ENCODE data around the gene A3GALT2. TPM values are rescaled to one million over a fixed set of nuclear protein-coding genes. Genes with fewer than 3 reads are reported as not detected.

Gene A3GALT2
- total and polyA plus RNA-seq, 2 donors (not counting 1 experiment from before 2014, with no cell fraction given) = not detected

DNA sequence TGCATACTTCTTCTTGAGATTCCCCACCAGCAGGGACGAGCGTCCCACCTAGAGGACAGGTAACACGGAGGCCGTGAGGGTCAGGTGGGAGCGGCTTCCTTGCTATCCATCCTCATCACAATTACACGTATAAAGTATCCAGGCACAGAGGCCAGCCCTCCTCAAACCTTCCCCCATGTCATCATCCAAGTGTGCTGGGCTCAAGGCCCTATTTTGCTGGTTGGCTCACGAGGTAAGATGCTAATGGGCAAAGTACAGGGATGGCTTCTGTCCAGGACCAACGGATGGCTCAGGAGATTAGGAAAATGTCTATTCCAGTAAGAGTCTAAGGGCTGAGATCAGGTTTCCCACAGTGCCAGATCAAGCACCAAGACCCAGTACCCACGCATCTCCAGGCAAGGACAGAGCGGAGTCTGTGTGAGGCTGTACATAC is 11.5 kb upstream of the A3GALT2 start:
- H3K27me3 Mint-ChIP-seq = no peaks in the 10 kb centered on the region
- H3K9me3 Mint-ChIP-seq (ENCODE audit: insufficient read depth) = no peaks in the 10 kb centered on the region
- H3K36me3 ChIP-seq (replicated peaks in 1 of 2; ENCODE audit: control extremely low read depth in 1 of 2, control insufficient read depth in 1 of 2, extremely low read depth in 1 of 2, insufficient read depth in 2 of 2, low read length in 1 of 2) = peaks cover 6 to 67% of the 10 kb centered on the region in 2 experiments
- DNase-seq = no peak
- no peak overlapping the region for H3K27ac ChIP-seq (ENCODE audit: low read length in 2 of 2)
- H3K27me3 ChIP-seq (replicated peaks in 1 of 4; ENCODE audit: control extremely low read depth in 1 of 4, control insufficient read depth in 3 of 4, insufficient read depth in 4 of 4, low read length in 3 of 4) = no peaks in the 10 kb centered on the region
- H3K79me2 ChIP-seq (ENCODE audit: control insufficient read depth, insufficient read depth, low read length) = peaks cover 2% of the 10 kb centered on the region
- intact Hi-C loops (cut with micrococcal nuclease) = no loop called here
- no peak overlapping the region for H3K4me2 ChIP-seq (replicated peaks; ENCODE audit: low read depth, low read length, poor library complexity, severe bottlenecking)
- no peak overlapping the region for H3K27ac Mint-ChIP-seq
- H3K4me3 Mint-ChIP-seq = no peak overlapping the region
- no peak overlapping the region for H3K4me3 ChIP-seq (ENCODE audit: control extremely low read depth in 1 of 5, extremely low read depth in 1 of 5, insufficient read depth in 1 of 5, low read depth in 2 of 5, low read length in 4 of 5)
- TF ChIP-seq CTCF (IDR thresholded peaks at IDR 0.05) = no peak
- TF ChIP-seq EZH2 (IDR thresholded peaks at IDR 0.05; ENCODE audit: borderline replicate concordance, insufficient read depth, low read depth, low read length, poor library complexity, severe bottlenecking) = no peak
- H3K9ac ChIP-seq (ENCODE audit: low read length) = no peak overlapping the region
- ChIA-PET CTCF (no interaction called here), POLR2A (no interaction called here)
- peaks cover 5% of the 10 kb centered on the region for H3K4me1 Mint-ChIP-seq
- 97% methylated on average over 5 of the region's 10 CpGs for WGBS (ENCODE audit: insufficient coverage)
- no peak for ATAC-seq (ENCODE audit: low read depth)
- H4K20me1 ChIP-seq (ENCODE audit: control insufficient read depth, insufficient read depth, low read length, poor library complexity, severe bottlenecking) = peaks cover 37% of the 10 kb centered on the region
- no peaks in the 10 kb centered on the region for H3K9me3 ChIP-seq (ENCODE audit: control extremely low read depth in 1 of 3, control insufficient read depth in 2 of 3, insufficient read depth in 1 of 3, low read length in 2 of 3)
- no peak overlapping the region for H2AFZ ChIP-seq (ENCODE audit: insufficient read depth, low read depth, low read length, poor library complexity, severe bottlenecking)
- peaks cover 0 to 7% of the 10 kb centered on the region in 2 donors for H3K4me1 ChIP-seq (ENCODE audit: control insufficient read depth in 2 of 2, insufficient read depth in 2 of 2, low read length in 2 of 2)

- CTCF ChIA-PET = interaction anchor here (1.7 kb wide), 1 partner anchor 36 kb away, joined by 7 read pairs; no protein-coding TSS in a partner anchor
- H3K4me3 ChIP-seq (ENCODE audit: control extremely low read depth in 1 of 5, extremely low read depth in 1 of 5, insufficient read depth in 1 of 5, low read depth in 2 of 5, low read length in 4 of 5) = no peak overlapping the region
- H3K4me1 Mint-ChIP-seq = peaks cover 5% of the 10 kb centered on the region
- intact Hi-C loops (cut with micrococcal nuclease) = no loop called here
- peaks cover 30% of the 10 kb centered on the region for H4K20me1 ChIP-seq (ENCODE audit: control insufficient read depth, insufficient read depth, low read length, poor library complexity, severe bottlenecking)
- 68% methylated on average over 9 of the region's 10 CpGs for WGBS (ENCODE audit: insufficient coverage)
- no peak overlapping the region for H2AFZ ChIP-seq (ENCODE audit: insufficient read depth, low read depth, low read length, poor library complexity, severe bottlenecking)
- no peaks in the 10 kb centered on the region for H3K79me2 ChIP-seq (ENCODE audit: control insufficient read depth, insufficient read depth, low read length)
- H3K27ac ChIP-seq (ENCODE audit: low read length in 2 of 2) = no peak overlapping the region
- H3K4me2 ChIP-seq (replicated peaks; ENCODE audit: low read depth, low read length, poor library complexity, severe bottlenecking) = no peak overlapping the region
- H3K36me3 ChIP-seq (replicated peaks in 1 of 2; ENCODE audit: control extremely low read depth in 1 of 2, control insufficient read depth in 1 of 2, extremely low read depth in 1 of 2, insufficient read depth in 2 of 2, low read length in 1 of 2) = peaks cover 8 to 74% of the 10 kb centered on the region in 2 experiments
- TF ChIP-seq CTCF (IDR thresholded peaks at IDR 0.05) = no peak
- no peak for TF ChIP-seq EZH2 (IDR thresholded peaks at IDR 0.05; ENCODE audit: borderline replicate concordance, insufficient read depth, low read depth, low read length, poor library complexity, severe bottlenecking)
- no peaks in the 10 kb centered on the region for H3K27me3 ChIP-seq (replicated peaks in 1 of 4; ENCODE audit: control extremely low read depth in 1 of 4, control insufficient read depth in 3 of 4, insufficient read depth in 4 of 4, low read length in 3 of 4)
- H3K27me3 Mint-ChIP-seq = no peaks in the 10 kb centered on the region
- peaks cover 0 to 7% of the 10 kb centered on the region in 2 donors for H3K4me1 ChIP-seq (ENCODE audit: control insufficient read depth in 2 of 2, insufficient read depth in 2 of 2, low read length in 2 of 2)
- DNase-seq (no peak), ATAC-seq (ENCODE audit: low read depth) (no peak)
- H3K9me3 Mint-ChIP-seq (ENCODE audit: insufficient read depth) = no peaks in the 10 kb centered on the region
- H3K9ac ChIP-seq (ENCODE audit: low read length) = no peak overlapping the region
- no peak overlapping the region for H3K4me3 Mint-ChIP-seq
- H3K27ac Mint-ChIP-seq = no peak overlapping the region
- POLR2A ChIA-PET = no interaction called here
- no peaks in the 10 kb centered on the region for H3K9me3 ChIP-seq (ENCODE audit: control extremely low read depth in 1 of 3, control insufficient read depth in 2 of 3, insufficient read depth in 1 of 3, low read length in 2 of 3)
These were observed 10.8 kb upstream of the A3GALT2 start for GRCh38 chr1:33331444-33332356.
